Spleen (tissue), 11 donors: ENCODE measurements around the gene NELL2. TPM values are rescaled to one million over a fixed set of nuclear protein-coding genes. Genes with fewer than 3 reads are reported as not detected.

Source experiments
- DNase-seq: peaks from one replicate; pipeline ENCODE4 v3.0.0-alpha.2; 2020
- H3K27ac ChIP-seq, 8 donors: fragments of 200-600 bp; sonication (generic) in 7 of 8; 1 replicate in 4 of 8; 2 replicates in 4 of 8; pipeline versions ENCODE4 v1.5.0 to v1.8.0; 2016 to 2021; ENCODE audit warnings: inconsistent platforms in 4 of 8, mild to moderate bottlenecking in 4 of 8, moderate library complexity in 1 of 8
- H3K27me3 ChIP-seq, 7 donors: fragments of 200-600 bp; sonication (generic) in 6 of 7; replicated peaks in 1 of 7; 1 replicate in 4 of 7; 2 replicates in 3 of 7; pipeline versions ENCODE4 v1.5.0 to v1.8.0; 2016 to 2021; ENCODE audit warnings: inconsistent platforms in 3 of 7, mild to moderate bottlenecking in 1 of 7
- H3K36me3 ChIP-seq, 6 donors: fragments of 200-600 bp; sonication (generic) in 5 of 6; 1 replicate in 4 of 6; 2 replicates in 2 of 6; pipeline versions ENCODE4 v1.5.0 to v1.8.0; 2016 to 2021; ENCODE audit warnings: inconsistent platforms in 2 of 6
- H3K4me1 ChIP-seq, 6 donors: fragments of 200-600 bp; sonication (generic) in 5 of 6; 1 replicate in 3 of 6; 2 replicates in 3 of 6; pipeline versions ENCODE4 v1.5.0 to v1.8.0; 2016 to 2021; ENCODE audit warnings: inconsistent platforms in 3 of 6
- H3K4me3 ChIP-seq, 8 donors: fragments of 200-600 bp; sonication (generic) in 7 of 8; 1 replicate in 4 of 8; 2 replicates in 4 of 8; pipeline versions ENCODE4 v1.5.0 to v1.8.0; 2016 to 2021; ENCODE audit warnings: inconsistent platforms in 4 of 8, mild to moderate bottlenecking in 4 of 8, moderate library complexity in 2 of 8
- H3K9me3 ChIP-seq, 8 donors: fragments of 200-600 bp; sonication (generic) in 7 of 8; 1 replicate in 4 of 8; 2 replicates in 4 of 8; pipeline versions ENCODE4 v1.5.0 to v1.8.0; 2016 to 2021; ENCODE audit warnings: inconsistent platforms in 4 of 8
- POLR2A ChIP-seq, 3 donors: fragments of 450-650 bp; IDR thresholded peaks; one replicate each; pipeline ENCODE4 v1.5.1; 2017; ENCODE audit warnings: antibody characterized with exemption in 3 of 3, mild to moderate bottlenecking in 1 of 3
- POLR2AphosphoS5 ChIP-seq, 3 donors: sonication (generic); formaldehyde crosslinking; IDR thresholded peaks; one replicate each; pipeline ENCODE4 v1.5.1; 2017; ENCODE audit warnings: antibody characterized with exemption in 3 of 3
- WGBS, 5 donors: extraction: QIAGEN DNeasy Blood & Tissue Kit in 3 of 5; methylation state at CpG; one replicate each; pipeline versions ENCODE4 v1.1.5 to v1.1.7; 2013 to 2018; 5-methylcytosine and 5-hydroxymethylcytosine counted together
- intact Hi-C: fragments of 100-400 bp; cut with DNase I; formaldehyde crosslinking; loops from one replicate; pipeline ENCODE4 v1.15.0; 2023; ENCODE audit warnings: low total_unique reads
- polyA plus RNA-seq, 3 donors: library from polyadenylated mRNA; stranded (reverse); fragments of 200-250 nt; gene quantifications; one replicate each; pipeline ENCODE4 v1.2.1, GENCODE V29; 2013
- total RNA-seq, 7 donors: library from RNA; depleted of rRNA in 3 of 7; stranded (reverse); fragments of >200 nt in 3 of 7; fragmentation: NEBNext Ultra II Directional in 4 of 7; extraction: Animal tissue kit (Norgen Biotek cat#: 25700) in 4 of 7; gene quantifications; one replicate each; pipeline versions ENCODE4 v1.1.0 to v1.2.1, GENCODE V29; 2016 to 2021
- TF ChIP-seq, protein P1 (sequence below), 11 experiments: fragments of 200-600 bp in 7 of 11; fragments of 450-650 bp in 4 of 11; sonication (generic) in 4 of 11; IDR thresholded peaks in 8 of 11; conservative IDR thresholded peaks in 3 of 11; 1 replicate in 7 of 11; 2 replicates in 4 of 11; pipeline versions ENCODE4 v1.4.0 to v1.8.0; 2016 to 2021; ENCODE audit warnings: antibody characterized with exemption in 11 of 11, inconsistent platforms in 4 of 11, mild to moderate bottlenecking in 1 of 11
- donor health status: healthy with polysubstance abuse.
- donor health status: DM: no; HTN: no; CAD: no; lungs with moderate emphysema.
- donor health status: DM: no; HTN: no; CAD: no.
- donor health status: Bipolar disorder and iron deficiency.
- donor health status: healthy.
- donor health status: DM: no; HTN: no; CAD: no.
- donor health status: DM: yes; HTN: yes; CAD: no.

The NELL2 gene
- total and polyA plus RNA-seq, 10 donors = 1.0 to 21.8 (median 8.2) TPM

DNA sequence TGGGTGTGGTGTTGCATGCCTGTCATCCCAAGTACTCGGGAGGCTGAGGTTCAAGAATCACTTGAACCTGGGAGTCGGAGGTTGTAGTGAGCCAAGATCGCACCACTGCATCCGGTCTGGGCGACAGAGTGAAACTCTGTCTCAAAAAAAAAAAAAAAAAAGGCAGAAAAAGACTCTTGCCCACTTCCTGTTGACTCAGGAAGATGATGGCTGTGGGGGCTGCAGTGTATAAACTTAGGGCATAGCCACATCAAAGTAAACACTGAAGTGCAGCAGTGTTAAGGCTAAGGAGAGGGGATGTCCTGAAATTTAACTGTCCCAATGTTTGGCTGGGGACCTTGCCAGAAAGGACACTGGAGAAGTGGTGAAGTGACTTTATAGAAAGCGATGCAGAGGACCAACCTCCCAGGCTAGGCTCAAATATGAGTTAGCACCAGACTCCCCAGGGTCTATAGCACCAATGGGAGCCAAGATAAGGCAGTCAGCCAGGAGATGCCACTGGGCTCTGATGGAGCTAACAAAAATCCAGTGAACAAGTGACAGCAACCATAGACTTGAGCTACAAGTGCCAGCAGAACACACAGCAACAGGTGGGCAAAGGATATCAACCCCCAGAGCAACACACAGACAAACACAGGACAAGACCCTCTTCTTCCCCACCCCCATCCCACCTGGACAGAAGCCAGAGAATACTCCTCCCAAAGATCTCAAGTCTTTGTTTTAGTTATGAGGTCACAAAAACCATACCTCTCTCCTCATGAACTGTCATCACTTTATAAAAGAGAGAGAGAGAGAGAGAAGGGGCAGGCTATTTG, 28.0 kb downstream of the NELL2 start:
- Histone ChIP-seq H3K9me3 (no peaks in the 10 kb centered on the region), H3K4me3 (peak overlapping the region in 1 of 8 donors; percentile 1), H3K36me3 (no peaks in the 10 kb centered on the region), H3K27me3 (no peaks in the 10 kb centered on the region), H3K4me1 (peaks cover 0 to 17% (median 2%) of the 10 kb centered on the region in 6 donors), H3K27ac (peak overlapping the region; percentile 31 to 84 (median 66))
- 39 to 50% (median 43%) methylated on average over 6 of the region's 6 CpGs for WGBS, 5 donors
- peak in 1 of 3 donors; percentile 27 for TF ChIP-seq POLR2AphosphoS5 (IDR thresholded peaks at IDR 0.05)
- no peak for TF ChIP-seq POLR2A (IDR thresholded peaks at IDR 0.05)
- DNase-seq = peak; percentile 77
- intact Hi-C loops = no loop called here

- WGBS, 5 donors = 25 to 43% (median 42%) methylated on average over 1 of the region's 1 CpG
- no peak for TF ChIP-seq POLR2AphosphoS5 (IDR thresholded peaks at IDR 0.05)
- no peak for TF ChIP-seq POLR2A (IDR thresholded peaks at IDR 0.05)
- TF ChIP-seq, protein P1, sequence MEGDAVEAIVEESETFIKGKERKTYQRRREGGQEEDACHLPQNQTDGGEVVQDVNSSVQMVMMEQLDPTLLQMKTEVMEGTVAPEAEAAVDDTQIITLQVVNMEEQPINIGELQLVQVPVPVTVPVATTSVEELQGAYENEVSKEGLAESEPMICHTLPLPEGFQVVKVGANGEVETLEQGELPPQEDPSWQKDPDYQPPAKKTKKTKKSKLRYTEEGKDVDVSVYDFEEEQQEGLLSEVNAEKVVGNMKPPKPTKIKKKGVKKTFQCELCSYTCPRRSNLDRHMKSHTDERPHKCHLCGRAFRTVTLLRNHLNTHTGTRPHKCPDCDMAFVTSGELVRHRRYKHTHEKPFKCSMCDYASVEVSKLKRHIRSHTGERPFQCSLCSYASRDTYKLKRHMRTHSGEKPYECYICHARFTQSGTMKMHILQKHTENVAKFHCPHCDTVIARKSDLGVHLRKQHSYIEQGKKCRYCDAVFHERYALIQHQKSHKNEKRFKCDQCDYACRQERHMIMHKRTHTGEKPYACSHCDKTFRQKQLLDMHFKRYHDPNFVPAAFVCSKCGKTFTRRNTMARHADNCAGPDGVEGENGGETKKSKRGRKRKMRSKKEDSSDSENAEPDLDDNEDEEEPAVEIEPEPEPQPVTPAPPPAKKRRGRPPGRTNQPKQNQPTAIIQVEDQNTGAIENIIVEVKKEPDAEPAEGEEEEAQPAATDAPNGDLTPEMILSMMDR (IDR thresholded peaks at IDR 0.05 in 8 of 11, conservative IDR thresholded peaks at IDR 0.05 in 3 of 11) = no peak
- Histone ChIP-seq H3K4me1 (peaks cover 0 to 17% (median 2%) of the 10 kb centered on the region in 6 donors), H3K27ac (peak overlapping the region in 5 of 8 donors; percentile 62 to 84 (median 74)), H3K36me3 (no peaks in the 10 kb centered on the region), H3K27me3 (no peaks in the 10 kb centered on the region), H3K9me3 (no peaks in the 10 kb centered on the region), H3K4me3 (no peak overlapping the region)
- intact Hi-C loops = no loop called here
- no peak for DNase-seq
Observed at GRCh38 chr12:44847403-44847802, 28.7 kb downstream of the NELL2 start.

DNA sequence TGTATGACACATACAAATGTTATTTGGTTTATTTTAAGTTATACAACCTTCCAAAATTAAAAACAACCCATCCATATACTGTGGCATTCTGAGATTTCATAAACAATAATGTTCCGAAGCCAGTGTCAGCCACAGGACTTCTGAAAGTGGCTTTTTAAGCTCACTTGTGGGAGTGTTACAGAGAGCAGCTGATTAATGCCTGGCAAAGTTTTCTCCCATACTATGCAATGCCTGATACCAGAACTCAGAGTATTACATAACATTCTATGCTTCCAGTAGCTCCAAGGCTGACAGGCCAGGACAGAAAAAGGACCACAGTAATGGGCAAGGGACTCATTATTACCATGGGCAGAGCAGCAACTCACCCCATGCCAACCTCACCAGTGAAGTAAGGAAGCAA, 29.3 kb downstream of the NELL2 start:
- Histone ChIP-seq H3K9me3 (no peaks in the 10 kb centered on the region), H3K4me1 (peaks cover 0 to 17% (median 2%) of the 10 kb centered on the region in 6 donors), H3K4me3 (no peak overlapping the region), H3K27me3 (no peaks in the 10 kb centered on the region), H3K27ac (peak overlapping the region in 5 of 8 donors; percentile 14 to 84 (median 74)), H3K36me3 (no peaks in the 10 kb centered on the region)
- 81 to 90% (median 87%) methylated on average over 1 of the region's 1 CpG for WGBS, 5 donors
- no peak for DNase-seq
- intact Hi-C loops = no loop called here
- TF ChIP-seq POLR2A (IDR thresholded peaks at IDR 0.05) = no peak
- TF ChIP-seq, protein P1 (IDR thresholded peaks at IDR 0.05 in 8 of 11, conservative IDR thresholded peaks at IDR 0.05 in 3 of 11) = no peak
- no peak for TF ChIP-seq POLR2AphosphoS5 (IDR thresholded peaks at IDR 0.05)

DNA sequence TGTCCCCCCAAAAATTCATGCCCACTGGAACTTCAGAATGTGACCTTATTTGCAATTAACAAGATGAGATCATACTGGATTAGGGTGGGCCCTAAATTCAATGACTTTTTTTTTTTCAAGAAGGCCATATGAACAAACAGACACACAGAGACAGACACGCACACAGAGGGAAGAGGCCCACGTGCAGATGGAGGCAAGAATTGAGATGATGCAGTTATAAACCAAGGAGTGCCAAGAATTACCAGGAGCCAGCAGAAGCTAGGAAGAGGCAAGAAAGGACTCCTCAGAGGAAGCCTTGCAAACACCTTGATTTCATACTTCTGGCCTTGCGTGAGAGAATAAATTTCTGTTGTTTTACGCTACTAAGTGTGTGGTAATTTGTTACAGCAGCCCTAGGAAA, 33.4 kb downstream of the NELL2 start:
- DNase-seq = no peak
- WGBS, 5 donors = 86 to 88% (median 87%) methylated on average over 4 of the region's 4 CpGs
- no peak overlapping the region for H3K27ac ChIP-seq
- no peaks in the 10 kb centered on the region for H3K36me3 ChIP-seq
- TF ChIP-seq POLR2A (IDR thresholded peaks at IDR 0.05) (no peak), POLR2AphosphoS5 (IDR thresholded peaks at IDR 0.05) (no peak)
- TF ChIP-seq, protein P1 (IDR thresholded peaks at IDR 0.05 in 8 of 11, conservative IDR thresholded peaks at IDR 0.05 in 3 of 11) = no peak
- H3K9me3 ChIP-seq = no peaks in the 10 kb centered on the region
- H3K4me1 ChIP-seq = peaks cover 0 to 10% (median 2%) of the 10 kb centered on the region in 6 donors
- H3K27me3 ChIP-seq = no peaks in the 10 kb centered on the region
- H3K4me3 ChIP-seq = no peak overlapping the region
- intact Hi-C loops = no loop called here
